Neural cell (in vitro differentiated cells): Measurements from ENCODE around the gene C11orf87. TPM values are rescaled to one million over a fixed set of nuclear protein-coding genes. Genes with fewer than 3 reads are reported as not detected.

ENCODE experiments used
- H2AFZ ChIP-seq: fragments of 200-600, 300-800 bp; sonication (generic), shearing (Covaris generic); 2 replicates; pipeline ENCODE4 v1.6.0; 2014; ENCODE audit warnings: low read depth, mild to moderate bottlenecking, antibody characterized with exemption, low read length, moderate library complexity
- H3F3A ChIP-seq: fragments of 200-600 bp; shearing (Covaris generic); 2 replicates; pipeline ENCODE4 v1.6.1; 2016; ENCODE audit warnings: mild to moderate bottlenecking, moderate library complexity, mixed read lengths, antibody characterized with exemption, low read length; ENCODE audit not compliant: insufficient read depth, poor library complexity, severe bottlenecking
- H3K27ac ChIP-seq: fragments of 200-600, 300-800 bp; sonication (generic), shearing (Covaris generic); 2 replicates; pipeline ENCODE4 v1.5.1; 2014; ENCODE audit warnings: mild to moderate bottlenecking, low read length, moderate library complexity
- H3K27me3 ChIP-seq: fragments of 300-800, 200-600 bp; sonication (generic), shearing (Covaris generic); 2 replicates; pipeline ENCODE4 v1.6.0; 2014; ENCODE audit warnings: mild to moderate bottlenecking, low read depth, low read length, moderate library complexity; ENCODE audit not compliant: insufficient read depth
- H3K36me3 ChIP-seq: fragments of 300-800, 200-600 bp; sonication (generic), shearing (Covaris generic); 2 replicates; pipeline ENCODE4 v1.5.1; 2014; ENCODE audit warnings: mild to moderate bottlenecking, antibody characterized with exemption, low read length, moderate library complexity; ENCODE audit not compliant: insufficient read depth
- H3K4me2 ChIP-seq: fragments of 300-800, 200-600 bp; sonication (generic), shearing (Covaris generic); 2 replicates; pipeline ENCODE4 v1.6.0; 2014; ENCODE audit warnings: mild to moderate bottlenecking, low read length
- H3K4me3 ChIP-seq: fragments of 300-800, 200-600 bp; sonication (generic), shearing (Covaris generic); 2 replicates; pipeline ENCODE4 v1.5.1; 2014; ENCODE audit warnings: mild to moderate bottlenecking, low read length, moderate library complexity
- H3K79me2 ChIP-seq: fragments of 200-600 bp; shearing (Covaris generic); replicated peaks from 2 replicates; pipeline ENCODE4 v1.6.0; 2014; ENCODE audit warnings: mild to moderate bottlenecking, low read length, moderate library complexity; ENCODE audit not compliant: insufficient read depth
- H3K9ac ChIP-seq: fragments of 300-800, 200-600 bp; sonication (generic), shearing (Covaris generic); 2 replicates; pipeline ENCODE4 v1.6.1; 2016; ENCODE audit warnings: mild to moderate bottlenecking, low read length, mixed read lengths
- H3K9me2 ChIP-seq: fragments of 200-600 bp; shearing (Covaris generic); 2 replicates; pipeline ENCODE4 v1.6.1; 2016; ENCODE audit warnings: mild to moderate bottlenecking, low read length, mixed read lengths; ENCODE audit not compliant: insufficient read depth
- H3K9me3 ChIP-seq: fragments of 200-600, 300-800 bp; sonication (generic), shearing (Covaris generic); 2 replicates; pipeline ENCODE4 v1.6.1; 2016; ENCODE audit warnings: mild to moderate bottlenecking, mixed run types, low read length, moderate library complexity, mixed read lengths
- H4K20me1 ChIP-seq: fragments of 200-600 bp; shearing (Covaris generic); 2 replicates; pipeline ENCODE4 v1.6.1; 2016; ENCODE audit warnings: mild to moderate bottlenecking, mixed run types; ENCODE audit not compliant: insufficient read depth
- CTCF ChIP-seq: fragments of 450-650 bp; IDR thresholded peaks from 2 replicates; pipeline ENCODE4 v1.5.1; 2014; ENCODE audit warnings: antibody characterized with exemption, mild to moderate bottlenecking, moderate library complexity; ENCODE audit not compliant: poor library complexity, severe bottlenecking
- EP300 ChIP-seq: fragments of 450-650 bp; conservative IDR thresholded peaks from 2 replicates; pipeline ENCODE4 v1.6.1; 2014; ENCODE audit warnings: antibody characterized with exemption, mild to moderate bottlenecking, moderate library complexity; ENCODE audit not compliant: poor library complexity, severe bottlenecking
- EZH2 ChIP-seq: fragments of 200-600, 300-800 bp; shearing (Covaris generic), sonication (generic); IDR thresholded peaks from 2 replicates; pipeline ENCODE4 v1.6.1; 2014; ENCODE audit warnings: antibody characterized with exemption, low read length, borderline replicate concordance, mild to moderate bottlenecking; ENCODE audit not compliant: insufficient read depth, poor library complexity, severe bottlenecking
- MXI1 ChIP-seq: fragments of 450-650 bp; conservative IDR thresholded peaks from 2 replicates; pipeline ENCODE4 v1.6.1; 2014; ENCODE audit warnings: antibody characterized with exemption, mild to moderate bottlenecking; ENCODE audit not compliant: poor library complexity, severe bottlenecking
- POLR2AphosphoS5 ChIP-seq: IDR thresholded peaks from 2 replicates; pipeline ENCODE4 v1.6.1; 2012
- RAD21 ChIP-seq: fragments of 450-650 bp; conservative IDR thresholded peaks from 2 replicates; pipeline ENCODE4 v1.6.1; 2014; ENCODE audit warnings: antibody characterized with exemption, mild to moderate bottlenecking, moderate library complexity
- REST ChIP-seq: IDR thresholded peaks from 2 replicates; pipeline ENCODE4 v1.6.1; 2012; ENCODE audit warnings: borderline replicate concordance
- SMC3 ChIP-seq: fragments of 450-650 bp; conservative IDR thresholded peaks from 2 replicates; pipeline ENCODE4 v1.6.1; 2014; ENCODE audit warnings: antibody characterized with exemption, mild to moderate bottlenecking, moderate library complexity; ENCODE audit not compliant: poor library complexity
- TAF1 ChIP-seq: IDR thresholded peaks from 2 replicates; pipeline ENCODE4 v1.6.1; 2012; ENCODE audit warnings: low read depth
- polyA plus RNA-seq: library from polyadenylated mRNA; depleted of rRNA; stranded (reverse); fragments of >200 nt; gene quantifications from 2 replicates; pipeline ENCODE4 v1.2.3, GENCODE V29; 2014

Gene C11orf87
- polyA plus RNA-seq, 1 donor from 2014 or later = 8.6 TPM

DNA sequence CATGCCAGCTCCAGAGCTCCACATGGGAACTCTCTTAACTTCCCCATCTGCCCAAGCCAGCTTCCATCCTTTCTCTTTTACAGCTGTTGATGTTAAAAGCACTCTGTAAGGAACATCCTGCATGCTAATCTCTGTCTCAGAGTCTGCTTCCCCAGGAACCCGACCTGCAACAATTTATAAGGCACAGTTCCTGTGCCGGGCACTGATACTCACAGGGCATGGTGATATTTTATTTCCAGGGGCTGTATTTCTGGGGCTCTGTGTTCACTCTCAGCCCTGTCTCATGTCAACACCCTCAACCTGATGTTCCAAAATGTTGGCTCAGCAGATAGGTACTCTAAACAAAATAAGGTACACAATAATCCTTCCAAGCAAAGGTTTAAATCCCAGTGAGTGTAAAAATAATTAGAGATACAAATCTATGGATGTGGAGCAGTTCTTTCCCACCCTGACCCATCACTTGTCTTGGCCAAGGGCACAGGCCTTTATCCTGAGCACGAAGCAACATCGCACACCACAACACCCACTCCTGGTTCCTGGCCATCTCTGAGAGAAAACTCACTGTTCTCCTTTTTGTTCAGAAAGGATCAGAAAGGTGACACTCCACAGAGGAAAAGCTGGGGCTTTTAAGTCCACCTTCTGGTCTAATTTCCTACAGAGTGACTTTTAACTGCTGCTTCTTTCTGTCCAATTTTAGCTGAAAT, 44.8 kb upstream of the C11orf87 start:
- H3K79me2 ChIP-seq = no peaks in the 10 kb centered on the region
- H3K9me2 ChIP-seq = no peaks in the 10 kb centered on the region
- H4K20me1 ChIP-seq = no peaks in the 10 kb centered on the region
- no peak overlapping the region for H3K9ac ChIP-seq
- no peak overlapping the region for H3K27ac ChIP-seq
- no peaks in the 10 kb centered on the region for H3K27me3 ChIP-seq
- H3K9me3 ChIP-seq = no peaks in the 10 kb centered on the region
- H2AFZ ChIP-seq = no peak overlapping the region
- H3K4me3 ChIP-seq = no peak overlapping the region
- no peaks in the 10 kb centered on the region for H3K36me3 ChIP-seq
- no peak overlapping the region for H3K4me2 ChIP-seq
- H3F3A ChIP-seq = no peaks in the 10 kb centered on the region
- TF ChIP-seq EZH2 (no peak), EP300 (no peak), TAF1 (no peak), MXI1 (no peak), REST (no peak), CTCF (no peak), RAD21 (no peak), POLR2AphosphoS5 (no peak), SMC3 (no peak)

DNA sequence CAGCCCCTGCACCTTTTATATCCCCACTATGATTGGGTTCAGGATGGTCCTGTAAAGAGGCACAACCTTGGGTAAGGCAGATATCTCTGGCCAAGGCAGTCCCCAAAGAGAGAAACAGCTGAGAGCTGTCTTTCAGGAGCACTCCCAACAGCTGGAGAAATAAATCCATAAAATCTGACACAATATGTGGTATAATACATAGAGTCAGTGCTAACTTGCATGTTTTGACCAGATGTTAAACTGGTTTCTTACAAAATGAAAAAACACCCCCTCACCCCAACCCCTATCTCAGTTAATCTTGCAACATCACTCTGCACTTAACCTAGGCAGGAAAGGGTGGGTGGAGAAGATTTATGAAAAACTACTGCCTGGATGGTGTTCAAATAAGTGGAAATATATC, 44.0 kb upstream of the C11orf87 start:
- H2AFZ ChIP-seq = no peak overlapping the region
- H3K9ac ChIP-seq = no peak overlapping the region
- no peaks in the 10 kb centered on the region for H3K9me2 ChIP-seq
- H3K27me3 ChIP-seq = no peaks in the 10 kb centered on the region
- no peaks in the 10 kb centered on the region for H4K20me1 ChIP-seq
- H3K4me3 ChIP-seq = no peak overlapping the region
- no peaks in the 10 kb centered on the region for H3K36me3 ChIP-seq
- no peaks in the 10 kb centered on the region for H3K79me2 ChIP-seq
- H3F3A ChIP-seq = no peaks in the 10 kb centered on the region
- no peak overlapping the region for H3K4me2 ChIP-seq
- H3K9me3 ChIP-seq = no peaks in the 10 kb centered on the region
- no peak overlapping the region for H3K27ac ChIP-seq
- no peak for TF ChIP-seq REST
- TF ChIP-seq POLR2AphosphoS5 = no peak
- no peak for TF ChIP-seq EZH2
- no peak for TF ChIP-seq RAD21
- no peak for TF ChIP-seq EP300
- TF ChIP-seq SMC3 = no peak
- TF ChIP-seq MXI1 = no peak
- TF ChIP-seq TAF1 = no peak
- no peak for TF ChIP-seq CTCF
